Measurements from ENCODE around the gene RET. TPM values are rescaled to one million over a fixed set of nuclear protein-coding genes. Genes with fewer than 3 reads are reported as not detected.
A peak's percentile ranks its signal among the peaks of the same experiment; 100 is the strongest.

Gene RET
- total RNA-seq, result 1.0 TPM
- long read RNA-seq, partial matches to known transcripts, result 2 of 3 reads
- long read RNA-seq, other reads (novel, unspliced or antisense), result 1 of 3 reads

GRCh38 chr10:43076876-43077420, at the start of gene RET:
RET (plus strand) TSS chr10:43077069; CDS start chr10:43077259, 190 bp downstream.
- peak; percentile 7 for ATAC-seq
- Histone ChIP-seq H3K36me3 (no peaks in the 10 kb centered on the region), H3K4me1 (peaks cover 4% of the 10 kb centered on the region), H3K27ac (no peak within 1 kb of the TSS), H3K4me3 (peak within 1 kb of the TSS; percentile 35), H3K9me3 (no peaks in the 10 kb centered on the region), H3K27me3 (peaks cover 60% of the 10 kb centered on the region)
- intact Hi-C loops (cut with DNase I), result no loop called here
- DNase-seq, result no peak
- TF ChIP-seq, protein P1, sequence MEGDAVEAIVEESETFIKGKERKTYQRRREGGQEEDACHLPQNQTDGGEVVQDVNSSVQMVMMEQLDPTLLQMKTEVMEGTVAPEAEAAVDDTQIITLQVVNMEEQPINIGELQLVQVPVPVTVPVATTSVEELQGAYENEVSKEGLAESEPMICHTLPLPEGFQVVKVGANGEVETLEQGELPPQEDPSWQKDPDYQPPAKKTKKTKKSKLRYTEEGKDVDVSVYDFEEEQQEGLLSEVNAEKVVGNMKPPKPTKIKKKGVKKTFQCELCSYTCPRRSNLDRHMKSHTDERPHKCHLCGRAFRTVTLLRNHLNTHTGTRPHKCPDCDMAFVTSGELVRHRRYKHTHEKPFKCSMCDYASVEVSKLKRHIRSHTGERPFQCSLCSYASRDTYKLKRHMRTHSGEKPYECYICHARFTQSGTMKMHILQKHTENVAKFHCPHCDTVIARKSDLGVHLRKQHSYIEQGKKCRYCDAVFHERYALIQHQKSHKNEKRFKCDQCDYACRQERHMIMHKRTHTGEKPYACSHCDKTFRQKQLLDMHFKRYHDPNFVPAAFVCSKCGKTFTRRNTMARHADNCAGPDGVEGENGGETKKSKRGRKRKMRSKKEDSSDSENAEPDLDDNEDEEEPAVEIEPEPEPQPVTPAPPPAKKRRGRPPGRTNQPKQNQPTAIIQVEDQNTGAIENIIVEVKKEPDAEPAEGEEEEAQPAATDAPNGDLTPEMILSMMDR (IDR thresholded peaks at IDR 0.05), result no peak

DNA sequence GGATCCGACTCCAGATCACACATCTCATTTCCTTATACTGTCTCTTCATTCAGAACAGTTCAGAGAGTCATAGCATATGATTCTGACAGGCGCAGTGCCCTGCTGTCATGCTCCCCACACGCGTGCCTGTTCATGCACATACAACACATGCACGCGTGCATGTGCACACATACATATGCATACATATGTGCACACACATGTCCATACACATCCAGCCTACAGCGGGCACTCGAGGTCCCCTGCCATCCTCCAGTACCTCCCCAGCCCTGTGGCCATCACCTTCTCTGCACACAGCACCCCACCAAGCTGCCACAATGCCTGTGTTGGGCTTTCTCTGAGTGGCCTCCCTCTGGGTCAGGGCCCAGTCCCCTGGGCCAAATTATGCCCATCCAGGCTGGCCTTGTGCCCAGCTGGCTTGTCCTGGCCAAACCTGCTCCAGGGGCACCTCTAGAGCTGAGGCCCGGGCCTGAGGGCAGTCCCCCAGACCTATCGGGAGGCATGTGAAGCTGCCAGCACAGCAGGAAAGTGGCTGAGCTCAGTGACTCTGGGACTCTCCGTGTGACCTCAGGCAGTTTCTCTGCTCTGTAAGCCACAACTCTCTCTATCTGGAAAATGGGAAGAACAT, 49.4 kb upstream of the RET start:
- DNase-seq (no peak), ATAC-seq (no peak)
- Histone ChIP-seq H3K36me3 (no peaks in the 10 kb centered on the region), H3K4me3 (no peak overlapping the region), H3K27ac (no peak overlapping the region), H3K9me3 (no peaks in the 10 kb centered on the region), H3K4me1 (no peaks in the 10 kb centered on the region), H3K27me3 (peaks cover 14% of the 10 kb centered on the region)
- intact Hi-C loops (cut with DNase I), result no loop called here
- TF ChIP-seq, protein P1 (IDR thresholded peaks at IDR 0.05), result no peak

DNA sequence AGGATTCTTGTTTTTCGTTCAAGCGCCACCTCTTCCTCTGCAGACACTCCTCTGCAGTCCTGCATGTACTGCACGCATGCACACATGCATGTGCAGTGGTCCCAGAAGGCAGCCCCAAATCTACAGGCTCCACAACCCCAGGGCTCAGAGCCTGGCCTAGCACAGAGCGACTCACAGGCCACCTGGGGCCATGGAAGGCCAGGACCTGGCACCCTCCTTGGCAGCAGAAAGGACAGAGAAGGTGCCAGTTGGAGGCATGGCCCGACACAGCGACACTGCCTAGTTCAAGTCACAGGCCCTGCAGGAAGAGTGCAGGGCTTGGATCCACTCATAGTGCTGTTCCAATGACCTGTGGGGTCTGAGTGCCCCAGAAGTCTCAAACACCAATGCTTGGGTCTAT, 48.7 kb upstream of the RET start:
- Histone ChIP-seq H3K27ac (no peak overlapping the region), H3K4me3 (no peak overlapping the region), H3K9me3 (no peaks in the 10 kb centered on the region), H3K27me3 (peaks cover 14% of the 10 kb centered on the region), H3K36me3 (no peaks in the 10 kb centered on the region), H3K4me1 (no peaks in the 10 kb centered on the region)
- DNase-seq (no peak), ATAC-seq (no peak)
- TF ChIP-seq, protein P1 (IDR thresholded peaks at IDR 0.05), result no peak
- intact Hi-C loops (cut with DNase I), result no loop called here

DNA sequence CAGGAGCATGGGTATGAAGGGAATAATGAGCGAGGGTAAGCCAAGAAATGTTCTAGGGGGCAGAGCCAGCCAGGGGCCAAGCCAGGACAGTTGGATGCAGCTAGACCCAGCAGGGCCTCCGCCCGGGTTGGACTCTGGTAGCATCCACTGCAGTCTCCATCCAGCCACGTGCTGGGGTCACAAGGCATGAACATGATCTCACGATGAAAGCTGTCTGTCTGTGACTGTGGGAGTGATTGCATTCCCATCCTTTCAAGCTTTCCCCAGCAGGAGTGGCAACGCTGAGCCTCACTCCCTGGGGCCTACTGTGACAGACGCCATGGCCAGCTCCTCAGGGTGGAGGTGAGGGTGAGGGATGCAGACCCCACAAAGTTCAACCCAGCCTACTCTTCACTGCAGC, 47.8 kb upstream of the RET start:
- no peaks in the 10 kb centered on the region for H3K9me3 ChIP-seq
- no peak overlapping the region for H3K4me3 ChIP-seq
- ATAC-seq (no peak), DNase-seq (no peak)
- peaks cover 14% of the 10 kb centered on the region for H3K27me3 ChIP-seq
- no peak overlapping the region for H3K27ac ChIP-seq
- TF ChIP-seq, protein P1 (IDR thresholded peaks at IDR 0.05), result no peak
- H3K36me3 ChIP-seq, result no peaks in the 10 kb centered on the region
- H3K4me1 ChIP-seq, result no peaks in the 10 kb centered on the region
- intact Hi-C loops (cut with DNase I), result no loop called here

GRCh38 chr10:43032613-43033012, 44.3 kb upstream of the RET start:
- no peak for ATAC-seq
- Histone ChIP-seq H3K27ac (no peak overlapping the region), H3K27me3 (no peaks in the 10 kb centered on the region), H3K36me3 (no peaks in the 10 kb centered on the region), H3K4me1 (no peaks in the 10 kb centered on the region), H3K4me3 (no peak overlapping the region), H3K9me3 (no peaks in the 10 kb centered on the region)
- DNase-seq, result no peak
- intact Hi-C loops (cut with DNase I), result no loop called here
- TF ChIP-seq, protein P1 (IDR thresholded peaks at IDR 0.05), result no peak

All from upper lobe of right lung (tissue), 1 donor.